ENCODE measurements around the gene CDC42BPB.

Gene CDC42BPB

GRCh38 chr14:102939820-102940561 is 117.4 kb downstream of the CDC42BPB start:
- ChIA-PET POLR2A (no interaction called here), CTCF (no interaction called here)
- no peak for DNase-seq (ENCODE audit: extremely low spot score)
- TF ChIP-seq PKNOX1 (IDR thresholded peaks at IDR 0.05) (no peak), FOXA1 (IDR thresholded peaks at IDR 0.05) (no peak), BHLHE40 (IDR thresholded peaks at IDR 0.05; ENCODE audit: borderline replicate concordance) (no peak), ELF4 (IDR thresholded peaks at IDR 0.05) (no peak), SUZ12 (IDR thresholded peaks at IDR 0.05) (no peak), NFRKB (IDR thresholded peaks at IDR 0.05) (no peak), ZNF384 (IDR thresholded peaks at IDR 0.05) (no peak), ARNT (IDR thresholded peaks at IDR 0.05) (no peak), HDGF (IDR thresholded peaks at IDR 0.05; ENCODE audit: borderline replicate concordance) (no peak), TARDBP (IDR thresholded peaks at IDR 0.05) (no peak), LEF1 (IDR thresholded peaks at IDR 0.05; ENCODE audit: borderline replicate concordance) (no peak), FOXM1 (IDR thresholded peaks at IDR 0.05; ENCODE audit: borderline replicate concordance) (no peak), SP1 (IDR thresholded peaks at IDR 0.05) (no peak)

- POLR2A ChIA-PET = no interaction called here
Observed at GRCh38 chr14:102939329-102939728, 118.0 kb downstream of the CDC42BPB start.

GRCh38 chr14:102938191-102938590 is 119.2 kb downstream of the CDC42BPB start:
- TF ChIP-seq SP1 (IDR thresholded peaks at IDR 0.05) (no peak), PKNOX1 (IDR thresholded peaks at IDR 0.05) (no peak), CTBP1 (IDR thresholded peaks at IDR 0.05; ENCODE audit: borderline replicate concordance) (no peak), LEF1 (IDR thresholded peaks at IDR 0.05; ENCODE audit: borderline replicate concordance) (no peak), ELF4 (IDR thresholded peaks at IDR 0.05) (no peak), L3MBTL2 (conservative IDR thresholded peaks at IDR 0.05) (no peak), TARDBP (IDR thresholded peaks at IDR 0.05) (no peak), HDGF (IDR thresholded peaks at IDR 0.05; ENCODE audit: borderline replicate concordance) (no peak), ARNT (IDR thresholded peaks at IDR 0.05) (no peak), BHLHE40 (IDR thresholded peaks at IDR 0.05; ENCODE audit: borderline replicate concordance) (no peak), FOXM1 (IDR thresholded peaks at IDR 0.05; ENCODE audit: borderline replicate concordance) (no peak), FOXK2 (IDR thresholded peaks at IDR 0.05) (no peak), ZNF384 (IDR thresholded peaks at IDR 0.05) (no peak), FOXA1 (IDR thresholded peaks at IDR 0.05) (no peak), SUZ12 (IDR thresholded peaks at IDR 0.05) (no peak), NFRKB (IDR thresholded peaks at IDR 0.05) (no peak)
- no peak for DNase-seq (ENCODE audit: extremely low spot score)
- POLR2A ChIA-PET = no interaction called here
- CTCF ChIA-PET = no interaction called here

More at GRCh38 chr14:102939329-102939728, 118.0 kb downstream of the CDC42BPB start:
- no peak for TF ChIP-seq BHLHE40 (IDR thresholded peaks at IDR 0.05; ENCODE audit: borderline replicate concordance)
- TF ChIP-seq L3MBTL2 (conservative IDR thresholded peaks at IDR 0.05) = no peak
- TF ChIP-seq SUZ12 (IDR thresholded peaks at IDR 0.05) = no peak
- no peak for TF ChIP-seq FOXM1 (IDR thresholded peaks at IDR 0.05; ENCODE audit: borderline replicate concordance)
- no peak for TF ChIP-seq FOXK2 (IDR thresholded peaks at IDR 0.05)
- no peak for TF ChIP-seq LEF1 (IDR thresholded peaks at IDR 0.05; ENCODE audit: borderline replicate concordance)
- no peak for TF ChIP-seq FOXA1 (IDR thresholded peaks at IDR 0.05)
- no peak for TF ChIP-seq ELF4 (IDR thresholded peaks at IDR 0.05)
- TF ChIP-seq HDGF (IDR thresholded peaks at IDR 0.05; ENCODE audit: borderline replicate concordance) = no peak
- no peak for TF ChIP-seq ZNF384 (IDR thresholded peaks at IDR 0.05)
- TF ChIP-seq NFRKB (IDR thresholded peaks at IDR 0.05) = no peak
- no peak for TF ChIP-seq ARNT (IDR thresholded peaks at IDR 0.05)
- no peak for TF ChIP-seq TARDBP (IDR thresholded peaks at IDR 0.05)
- TF ChIP-seq CTBP1 (IDR thresholded peaks at IDR 0.05; ENCODE audit: borderline replicate concordance) = no peak
- no peak for TF ChIP-seq SP1 (IDR thresholded peaks at IDR 0.05)
- CTCF ChIA-PET = no interaction called here
- DNase-seq (ENCODE audit: extremely low spot score) = no peak

GRCh38 chr14:102937331-102938175 is 119.8 kb downstream of the CDC42BPB start:
- POLR2A ChIA-PET = no interaction called here
- TF ChIP-seq LEF1 (IDR thresholded peaks at IDR 0.05; ENCODE audit: borderline replicate concordance) (no peak), FOXA1 (IDR thresholded peaks at IDR 0.05) (no peak), TARDBP (IDR thresholded peaks at IDR 0.05) (no peak), ELF4 (IDR thresholded peaks at IDR 0.05) (no peak), SUZ12 (IDR thresholded peaks at IDR 0.05) (no peak), PKNOX1 (IDR thresholded peaks at IDR 0.05) (no peak), CTBP1 (IDR thresholded peaks at IDR 0.05; ENCODE audit: borderline replicate concordance) (no peak)
- DNase-seq (ENCODE audit: extremely low spot score) = no peak
- CTCF ChIA-PET = no interaction called here

GRCh38 chr14:102935756-102936155 is 121.6 kb downstream of the CDC42BPB start:
- ChIA-PET CTCF (interaction anchor here (1.7 kb wide), 1 partner anchor 11 kb away, joined by 6 read pairs; no protein-coding TSS in a partner anchor), POLR2A (no interaction called here)
- no peak for DNase-seq (ENCODE audit: extremely low spot score)
- TF ChIP-seq ARNT (IDR thresholded peaks at IDR 0.05) (no peak), SUZ12 (IDR thresholded peaks at IDR 0.05) (no peak), HDGF (IDR thresholded peaks at IDR 0.05; ENCODE audit: borderline replicate concordance) (no peak), CTBP1 (IDR thresholded peaks at IDR 0.05; ENCODE audit: borderline replicate concordance) (no peak), NFRKB (IDR thresholded peaks at IDR 0.05) (no peak), TARDBP (IDR thresholded peaks at IDR 0.05) (no peak)
